Non-pigmented ciliary epithelial cell (primary cell): Measurements from ENCODE around the gene DSCAM.
"Not testable (repeated sequence)": the region's sequence is repeated elsewhere in the genome, so short reads cannot be mapped to it uniquely, and the experiment has no call there.

Experiments
- DNase-seq: peaks from one replicate; pipeline ENCODE4 v3.0.0-alpha.2; 2010; ENCODE audit warnings: low read depth

Gene DSCAM

DNA sequence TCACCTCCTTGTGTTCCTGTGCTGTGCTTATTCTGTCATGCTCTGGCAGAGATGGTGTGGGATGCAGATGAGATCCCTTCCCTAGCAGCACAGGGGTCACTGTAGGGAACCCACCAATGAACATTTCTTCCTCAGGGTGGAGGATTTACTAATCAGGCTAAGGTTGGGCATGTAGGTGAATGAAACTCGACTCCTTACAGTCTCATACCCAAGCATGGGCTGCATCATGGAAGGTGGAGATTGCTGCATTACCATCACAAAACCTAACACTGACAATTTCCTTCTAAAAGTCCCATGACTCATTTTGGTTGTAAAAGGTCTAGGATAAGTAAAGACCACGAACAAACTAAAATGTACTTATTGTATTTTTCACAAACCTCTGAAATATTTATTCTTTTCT, 399.9 kb downstream of the DSCAM start:
- no peak for DNase-seq

DNA sequence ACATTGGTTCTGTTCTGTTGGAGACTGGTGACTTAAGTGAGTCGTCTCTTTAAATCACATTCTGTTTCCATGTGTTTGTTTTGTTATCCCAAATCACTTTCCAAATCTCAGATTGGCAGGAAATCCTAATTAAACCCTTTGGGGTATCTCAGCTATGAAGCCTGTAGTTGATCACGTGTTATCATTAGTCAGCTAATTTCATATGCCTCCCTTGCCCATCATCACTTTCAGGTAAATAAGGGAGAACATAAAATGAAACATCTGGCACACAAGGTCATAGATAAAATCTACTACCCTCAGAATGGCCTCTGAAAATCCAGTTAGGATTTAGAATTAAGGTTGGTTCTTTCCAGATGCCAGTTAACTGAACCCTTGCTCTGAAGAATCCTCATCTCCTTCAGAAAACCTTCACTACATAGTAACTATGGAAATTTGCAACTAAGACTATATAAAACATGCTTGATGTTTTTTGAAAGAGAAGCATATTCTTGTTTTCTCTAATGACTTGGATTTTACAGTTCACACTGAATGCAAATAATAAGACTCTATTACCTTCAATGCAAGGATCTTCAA, 401.5 kb downstream of the DSCAM start:
- no peak for DNase-seq

DNA sequence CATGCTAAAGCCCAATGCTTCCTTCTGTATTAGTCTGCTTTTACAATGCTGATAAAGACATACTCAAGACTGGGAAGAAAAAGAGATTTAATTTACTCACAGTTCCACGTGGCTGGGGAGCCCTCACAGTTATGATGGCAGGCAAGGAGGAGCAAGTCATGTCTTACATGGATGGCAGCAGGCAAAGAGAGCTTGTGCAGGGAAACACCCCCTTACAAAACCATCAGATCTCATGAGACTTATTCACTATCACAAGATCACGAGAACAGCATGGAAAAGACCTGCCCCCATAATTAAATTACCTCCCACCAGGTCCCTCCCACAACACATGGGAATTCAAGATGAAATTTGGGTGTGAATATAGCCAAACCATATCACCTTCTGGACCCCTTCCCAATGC, 407.4 kb downstream of the DSCAM start:
- not testable (repeated sequence) for DNase-seq

DNA sequence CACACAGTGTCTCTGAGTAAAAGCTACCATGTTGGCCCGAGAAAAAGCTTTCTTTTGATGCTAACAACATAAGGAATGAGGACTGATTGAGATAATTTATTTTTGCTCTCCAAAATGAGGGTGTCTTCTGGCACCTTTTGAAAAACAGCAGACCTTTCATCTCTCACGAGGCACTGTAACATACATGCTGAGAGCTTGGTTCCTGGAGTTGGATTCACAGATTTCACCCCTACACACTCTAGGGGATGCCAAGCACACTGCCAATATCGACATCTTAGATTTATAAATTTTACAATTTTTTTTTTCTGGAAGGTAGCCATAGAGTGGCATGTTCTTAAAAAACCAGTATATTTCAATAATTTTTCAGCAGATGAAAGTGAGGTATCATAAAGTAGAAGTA, 408.3 kb downstream of the DSCAM start:
- no peak for DNase-seq

DNA sequence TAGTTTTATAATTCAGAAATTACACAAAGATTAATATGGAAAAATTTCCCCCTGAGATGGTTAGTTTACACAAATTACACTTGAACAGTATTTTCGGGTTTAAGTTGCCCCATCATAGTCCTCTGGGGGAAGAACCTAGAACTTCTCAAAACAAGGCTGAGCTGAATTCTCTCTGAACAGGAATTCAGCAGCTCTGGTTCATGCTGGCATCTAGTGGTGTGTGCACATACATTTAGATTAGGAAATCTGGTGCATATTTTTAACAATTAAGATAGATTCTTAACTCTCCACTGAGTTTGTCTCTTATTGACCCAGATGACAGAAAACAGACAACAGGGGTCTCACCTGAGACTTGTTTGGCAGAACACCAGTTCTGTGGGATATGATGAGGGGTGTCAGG, 410.7 kb downstream of the DSCAM start:
- no peak for DNase-seq

DNA sequence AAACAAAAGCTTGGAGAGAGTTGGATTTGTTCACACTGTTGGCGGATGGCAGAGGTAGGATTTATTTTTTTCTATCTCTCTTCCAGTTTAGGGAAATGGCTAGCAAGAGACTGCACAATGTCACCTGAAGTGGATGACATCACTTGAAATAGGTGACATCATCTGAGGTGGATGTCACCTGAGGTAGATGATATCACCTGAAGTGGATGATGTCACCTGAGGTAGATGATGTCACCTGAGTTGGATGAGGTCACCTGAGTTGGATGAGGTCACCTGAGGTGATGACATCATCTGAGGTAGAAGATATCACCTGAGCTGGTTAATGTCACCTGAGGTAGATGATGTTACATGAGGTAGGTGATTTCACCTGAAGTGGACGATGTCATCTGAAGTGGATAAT, 413.4 kb downstream of the DSCAM start:
- no peak for DNase-seq

DNA sequence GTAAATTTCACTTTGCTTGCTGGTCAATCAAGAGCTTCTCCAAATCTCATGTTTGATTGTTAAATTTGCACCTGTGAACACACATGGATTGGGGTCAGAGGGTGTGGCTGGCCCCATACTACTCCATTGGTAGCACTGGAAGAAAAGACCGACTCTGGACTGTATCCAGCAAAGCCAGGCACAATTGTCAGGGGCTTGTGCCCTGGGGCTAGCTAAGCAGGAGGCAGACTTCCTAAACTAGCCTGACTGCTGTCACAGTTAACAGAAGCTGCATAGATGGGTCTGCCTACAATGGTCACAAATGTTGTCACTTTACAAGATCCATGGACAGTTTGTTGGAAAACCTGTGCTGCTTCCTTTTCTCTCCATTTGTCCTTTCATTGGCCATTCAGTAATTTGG, 421.0 kb downstream of the DSCAM start:
- DNase-seq: no peak

DNA sequence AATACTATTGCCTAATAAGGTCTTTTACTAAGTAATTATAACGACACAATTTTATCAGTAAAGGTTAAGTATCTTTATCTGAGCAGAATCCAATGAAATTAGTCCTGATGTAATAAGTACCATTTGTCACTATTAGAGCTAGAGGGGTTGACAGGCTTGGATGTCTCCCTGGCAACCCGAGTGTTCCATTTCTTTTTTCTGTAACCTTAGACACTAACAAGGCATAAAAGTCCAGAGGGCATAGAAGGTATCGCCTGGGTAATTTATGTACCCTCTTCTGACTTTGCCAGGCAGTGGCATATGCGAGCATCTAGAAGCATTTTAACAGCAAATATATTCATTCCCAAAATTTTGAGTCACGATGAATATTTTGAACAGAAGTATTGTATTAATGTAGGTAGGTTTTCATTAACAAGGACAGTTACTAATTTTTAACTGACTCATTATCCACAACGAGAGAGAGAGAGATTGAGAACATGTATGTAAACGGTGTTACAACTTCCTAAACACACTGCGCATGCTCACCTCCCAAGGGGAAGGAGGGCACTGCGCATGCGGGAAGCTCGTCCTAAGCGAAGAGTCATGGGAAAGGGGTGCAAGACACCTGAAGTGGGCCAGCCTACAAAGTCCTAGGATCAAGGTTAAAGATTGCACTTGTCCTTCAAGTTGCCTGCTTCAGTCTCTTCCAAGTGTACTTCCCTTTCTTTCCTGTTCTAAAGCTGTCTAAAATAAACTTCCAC, 423.9 kb downstream of the DSCAM start:
- no peak for DNase-seq

DNA sequence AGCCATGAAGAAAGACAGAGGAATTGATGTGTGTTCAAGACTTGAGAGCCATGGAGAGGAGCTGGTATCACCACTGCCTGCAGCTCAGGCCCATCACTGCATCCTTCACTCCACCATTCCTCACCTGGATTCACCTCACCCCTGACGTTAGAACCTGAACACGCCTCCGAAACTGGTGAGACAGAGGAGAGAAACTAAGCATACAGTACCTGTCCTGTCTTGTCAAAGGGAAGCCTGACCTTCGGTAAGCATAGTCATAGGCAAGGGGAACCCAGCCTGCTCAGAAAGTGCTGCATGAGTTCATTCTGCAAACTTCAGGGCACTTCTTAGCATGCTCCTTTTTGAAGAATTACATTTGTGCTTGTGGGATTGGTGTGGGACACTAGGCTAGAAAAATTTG, 425.8 kb downstream of the DSCAM start:
- no peak for DNase-seq

DNA sequence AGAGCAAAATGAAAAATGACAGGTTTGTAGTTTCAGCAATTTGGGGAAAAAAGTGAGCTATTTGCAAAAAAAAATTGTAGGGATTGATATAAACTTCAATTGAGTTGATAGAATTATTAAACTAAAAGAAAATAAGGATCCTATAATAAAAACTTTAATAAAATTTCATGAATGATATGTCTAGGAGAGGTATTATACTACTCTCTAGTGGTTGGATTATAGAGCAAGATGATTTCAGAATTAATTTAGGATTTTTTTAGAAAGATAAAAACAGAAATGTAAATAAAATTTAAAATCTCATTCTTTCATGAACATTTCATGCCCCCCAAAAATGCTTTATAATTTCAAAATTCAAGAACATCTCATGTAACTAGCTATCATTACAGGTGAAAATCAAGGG, 430.4 kb downstream of the DSCAM start:
- DNase-seq: no peak

DNA sequence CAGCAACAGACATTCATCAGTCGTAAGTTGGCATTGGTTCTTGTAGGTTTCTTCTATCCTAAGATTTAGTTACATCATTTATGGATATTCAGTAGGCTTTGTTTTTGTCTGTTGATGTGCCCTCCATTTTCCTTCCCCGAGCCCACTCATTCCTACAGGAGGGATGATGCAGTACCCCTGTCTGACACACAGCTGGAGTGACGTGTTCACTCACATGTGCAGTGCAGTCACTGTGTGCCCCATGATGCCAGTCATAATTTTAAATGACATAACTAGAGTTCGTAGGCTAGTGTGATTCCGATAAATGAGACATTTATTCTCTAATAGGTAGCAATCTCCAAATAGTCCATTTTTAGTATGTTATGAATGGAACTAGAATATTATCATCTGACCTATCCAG, 438.4 kb downstream of the DSCAM start:
- DNase-seq: no peak

DNA sequence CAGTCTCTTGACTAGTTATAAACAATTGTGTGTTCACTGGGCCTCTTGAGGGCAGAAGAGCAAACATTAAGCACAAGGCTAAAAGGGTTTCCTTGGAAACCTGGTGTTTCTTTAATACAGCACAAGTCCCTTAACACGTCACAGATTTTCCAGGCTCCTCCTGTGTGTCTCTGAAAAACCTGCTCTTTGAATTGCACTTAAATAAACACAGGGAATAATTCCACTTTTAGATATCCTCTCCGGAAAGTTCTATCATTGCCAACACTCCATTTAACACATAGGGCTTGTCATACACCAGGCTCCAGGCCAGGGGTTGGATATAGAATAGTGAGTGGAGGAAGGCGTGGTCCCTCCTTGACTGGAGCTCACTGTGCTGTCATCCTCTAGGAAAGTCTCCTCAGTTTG, 442.6 kb downstream of the DSCAM start:
- DNase-seq: no peak

DNA sequence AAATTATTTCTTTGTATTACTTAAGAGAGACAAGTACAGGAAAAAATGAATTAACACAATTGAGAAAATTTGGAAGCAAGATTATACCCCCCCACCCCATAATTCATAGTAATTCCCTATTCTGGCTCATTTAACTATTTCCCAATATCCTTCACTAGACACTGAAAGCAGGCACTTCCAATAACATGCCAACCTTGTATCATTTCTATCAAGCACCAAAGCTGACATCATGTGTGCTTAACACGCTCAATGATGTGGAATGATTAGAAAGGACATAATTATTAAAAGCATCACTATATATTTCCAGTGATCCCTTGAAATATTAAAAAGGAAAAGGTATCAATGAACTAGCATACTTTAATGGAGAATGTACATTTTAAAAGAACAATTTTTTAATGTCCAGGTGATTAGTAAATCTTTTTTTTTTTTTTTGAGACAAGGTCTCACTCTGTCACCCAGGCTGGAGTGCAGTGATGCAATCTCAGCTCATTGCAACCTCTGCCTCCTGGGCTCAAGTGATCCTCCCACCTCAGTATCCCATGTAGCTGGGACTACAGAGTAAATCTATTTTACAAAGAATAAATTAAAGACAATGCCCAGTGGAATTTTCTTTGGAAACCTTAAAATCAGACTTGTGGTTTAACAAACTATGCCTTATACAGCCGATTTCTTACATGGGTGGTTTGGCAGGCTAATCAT, 443.9 kb downstream of the DSCAM start:
- DNase-seq: no peak

DNA sequence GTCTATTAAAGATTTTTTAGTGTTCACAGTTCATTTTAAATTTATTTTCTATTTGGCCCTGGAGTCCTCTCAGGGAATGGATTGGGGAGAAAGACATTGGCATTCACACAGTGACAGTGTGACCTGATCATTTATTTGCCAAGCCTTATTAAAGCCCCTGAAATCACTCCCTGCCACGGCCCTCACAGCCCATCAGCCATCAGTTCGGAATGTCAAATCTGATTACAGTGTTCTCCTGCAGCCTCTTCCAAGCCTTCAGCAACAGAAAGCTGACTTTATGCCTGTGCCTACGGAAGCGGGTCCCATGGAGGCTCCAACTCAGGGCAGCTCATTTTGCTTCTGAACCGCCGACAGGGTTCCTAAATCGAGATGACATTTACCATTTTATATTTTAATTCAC, 451.2 kb downstream of the DSCAM start:
- DNase-seq: no peak

DNA sequence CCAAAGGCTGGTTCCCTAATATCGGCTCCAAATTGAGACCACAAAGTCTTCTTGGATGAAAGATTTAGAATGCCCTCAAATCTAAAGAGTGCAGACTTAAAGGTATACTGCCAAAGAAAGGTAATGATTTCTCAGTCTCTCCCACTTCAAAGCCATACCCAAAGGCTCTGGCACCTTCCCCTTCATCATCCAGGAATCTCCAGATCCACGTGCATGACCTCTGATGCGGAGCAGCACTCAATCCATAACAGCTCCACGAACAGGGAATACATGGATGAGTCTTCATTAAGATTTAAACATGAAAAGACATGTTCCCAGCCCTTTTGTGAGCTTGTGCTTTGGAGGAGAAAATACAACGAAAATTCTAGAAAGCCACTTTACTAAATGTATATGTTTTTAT, 453.9 kb downstream of the DSCAM start:
- no peak for DNase-seq

DNA sequence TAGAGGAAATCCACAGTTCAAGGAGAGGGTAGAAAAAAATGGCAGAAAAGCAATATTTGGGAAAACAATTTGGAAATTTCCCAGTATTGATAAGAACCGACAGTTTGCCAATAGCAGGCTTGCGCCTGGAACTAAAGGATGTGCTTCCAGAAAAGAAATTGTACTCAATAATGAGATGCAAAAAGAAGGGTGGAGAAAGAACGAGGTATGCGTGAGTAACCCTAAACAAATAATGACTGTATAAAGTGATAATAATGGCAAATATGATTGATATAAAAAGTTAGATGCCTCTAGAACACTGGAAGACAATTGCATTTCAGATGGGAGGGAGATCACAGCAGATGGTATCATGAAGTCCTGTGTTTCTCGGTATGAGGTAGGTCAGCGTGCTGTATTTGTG, 458.9 kb downstream of the DSCAM start:
- no peak for DNase-seq

DNA sequence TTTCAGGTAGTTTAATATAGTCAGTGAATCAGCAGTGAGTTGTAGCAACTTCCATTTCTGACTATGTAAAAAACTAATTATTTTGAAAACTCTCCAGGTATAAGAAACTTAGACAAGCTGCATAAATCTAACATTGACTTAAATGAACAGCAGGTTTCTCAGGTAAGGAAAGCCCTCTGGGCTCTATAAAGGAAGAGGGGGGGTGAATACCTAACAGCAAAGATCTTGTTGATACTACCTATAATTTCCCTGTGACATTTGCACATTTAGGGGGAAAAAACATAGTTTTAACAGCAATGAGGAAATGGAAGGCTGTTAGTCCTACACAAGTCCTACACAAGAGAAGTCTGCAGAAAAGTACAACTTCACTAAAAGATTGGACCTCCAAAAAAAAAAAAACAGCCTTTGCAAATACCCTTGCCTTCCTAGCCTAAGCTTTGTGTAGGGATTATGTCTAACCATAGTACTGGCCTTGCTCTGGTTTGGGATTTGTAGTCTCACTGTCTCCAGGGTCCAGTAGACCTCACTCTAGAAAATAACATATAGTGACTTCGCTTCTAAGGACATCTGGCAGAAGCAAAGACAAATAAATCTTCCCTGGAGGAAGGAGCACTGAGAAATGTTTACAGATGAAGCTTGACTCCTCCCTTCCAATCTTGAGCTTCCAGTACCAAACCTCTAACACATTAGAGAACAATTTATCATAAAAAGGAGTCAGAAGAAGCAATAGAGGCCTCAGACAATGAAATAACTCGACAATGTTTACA, 459.8 kb downstream of the DSCAM start:
- DNase-seq: no peak

DNA sequence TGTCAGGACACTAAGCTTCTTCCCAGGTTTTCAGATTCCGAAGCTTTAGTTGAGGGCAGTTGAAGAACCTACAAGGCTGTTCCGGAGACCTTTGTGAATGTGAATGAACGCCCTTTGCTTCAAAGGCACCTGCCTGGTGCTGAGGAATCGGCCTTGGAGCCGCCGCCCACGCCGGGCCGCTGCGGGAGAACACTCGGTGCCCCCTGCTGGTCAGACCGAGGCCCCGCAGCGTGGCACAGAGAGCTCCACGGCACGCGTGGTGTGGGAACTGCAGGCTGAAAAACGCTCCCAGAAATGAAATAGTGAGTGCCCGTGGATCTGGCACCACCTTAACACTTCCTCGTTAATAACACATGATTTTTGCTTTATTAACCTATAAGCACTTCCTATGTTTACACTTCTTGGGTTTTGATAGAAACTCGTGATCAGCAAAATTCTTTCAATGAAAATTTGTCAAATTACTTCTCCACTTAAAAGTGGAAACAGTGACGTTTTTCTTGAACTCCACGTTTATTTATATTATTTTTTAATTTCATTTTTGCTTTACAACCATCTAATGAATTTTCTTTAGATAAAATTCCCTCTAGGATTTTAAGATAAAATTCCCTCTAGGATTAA, 460.6 kb downstream of the DSCAM start:
- no peak for DNase-seq

DNA sequence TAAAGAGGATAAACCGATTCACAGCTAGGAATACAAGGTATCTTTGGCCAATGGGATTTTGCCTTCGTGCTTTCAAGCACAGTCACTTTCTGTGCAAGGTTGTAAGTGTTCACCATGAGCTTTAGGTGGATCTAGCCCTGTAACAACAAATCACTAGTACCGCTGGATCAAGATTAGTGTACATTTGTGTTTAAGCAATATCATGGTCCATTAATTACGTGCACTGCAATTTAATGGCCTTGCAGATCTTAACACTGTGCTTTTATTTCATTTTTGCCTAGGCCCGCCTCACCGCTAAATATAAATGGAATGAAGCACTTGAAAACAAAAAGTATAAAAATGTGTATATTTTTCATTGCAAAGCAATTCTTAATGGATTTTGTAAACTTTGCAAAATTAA, 461.1 kb downstream of the DSCAM start:
- no peak for DNase-seq

DNA sequence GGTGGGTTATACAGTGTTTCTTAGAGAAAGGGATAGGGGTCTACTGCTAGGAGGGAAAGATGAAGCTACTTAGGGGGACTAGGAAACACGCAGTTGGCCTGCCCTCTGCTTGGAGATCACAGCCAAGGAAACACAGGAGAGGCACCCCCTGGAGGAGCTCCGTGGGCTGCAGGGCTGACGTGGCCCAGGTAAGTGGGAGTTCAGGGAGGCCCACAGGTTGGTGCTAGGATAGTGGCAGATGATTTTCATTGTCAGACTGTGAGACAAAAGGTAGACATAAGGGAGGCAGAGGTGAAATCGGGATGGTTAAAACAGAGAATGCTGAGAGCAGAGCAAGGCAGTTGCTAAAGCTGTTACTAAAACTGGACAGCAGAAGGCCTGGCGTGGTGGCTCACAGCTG, 463.0 kb downstream of the DSCAM start:
- DNase-seq: no peak

DNA sequence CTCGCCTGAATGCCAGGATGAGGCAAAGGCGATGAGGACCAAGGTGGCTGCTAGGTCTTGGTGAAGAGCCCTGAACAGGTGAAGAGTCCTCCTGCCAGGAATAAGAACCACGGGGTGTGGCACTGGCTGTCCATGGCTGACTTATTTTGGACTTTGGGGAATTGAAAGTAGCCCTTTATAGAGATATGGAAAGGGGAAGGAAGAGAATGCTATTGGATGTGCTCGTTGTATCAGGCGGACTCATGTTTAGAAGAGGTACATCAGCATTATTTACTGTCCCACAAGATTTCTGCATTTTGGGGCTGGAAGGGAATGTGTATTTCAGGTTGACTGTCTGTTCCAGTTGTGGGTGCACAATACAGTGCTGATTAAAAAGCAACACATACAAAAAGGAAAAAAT, 465.8 kb downstream of the DSCAM start:
- DNase-seq: no peak
